ENCODE measurements around the gene HEPACAM2. TPM values are rescaled to one million over a fixed set of nuclear protein-coding genes. Genes with fewer than 3 reads are reported as not detected.

The HEPACAM2 gene
- total RNA-seq, 1 experiment from 2014 or later: not detected

- Mint-ChIP-seq H3K4me1 (no peaks in the 10 kb centered on the region), H3K27me3 (ENCODE audit: low read depth) (peaks cover 42% of the 10 kb centered on the region)
Observed at GRCh38 chr7:93212881-93213280, 13.4 kb downstream of the HEPACAM2 start.

GRCh38 chr7:93211228-93211818 lies 14.9 kb downstream of the HEPACAM2 start:
- Mint-ChIP-seq H3K9me3 (no peaks in the 10 kb centered on the region), H3K27ac (no peak overlapping the region), H3K4me1 (no peaks in the 10 kb centered on the region), H3K36me3 (no peaks in the 10 kb centered on the region), H3K4me3 (no peak overlapping the region), H3K27me3 (ENCODE audit: low read depth) (peaks cover 55% of the 10 kb centered on the region)
- TF ChIP-seq MXD4 (CRISPR knock-in tag; IDR thresholded peaks at IDR 0.05; ENCODE audit: borderline replicate concordance) (no peak), TCF7 (CRISPR knock-in tag; IDR thresholded peaks at IDR 0.05; ENCODE audit: low read depth) (no peak), ELF4 (CRISPR knock-in tag; IDR thresholded peaks at IDR 0.05; ENCODE audit: low read depth) (no peak), MYBL2 (CRISPR knock-in tag; IDR thresholded peaks at IDR 0.05) (no peak), RORB (CRISPR knock-in tag; IDR thresholded peaks at IDR 0.05) (no peak), ZNF317 (CRISPR knock-in tag; IDR thresholded peaks at IDR 0.05; ENCODE audit: borderline replicate concordance, low read depth) (no peak), CBFB (CRISPR knock-in tag; IDR thresholded peaks at IDR 0.05; ENCODE audit: low read depth) (no peak), SP1 (CRISPR knock-in tag; conservative IDR thresholded peaks at IDR 0.05) (no peak), TEAD1 (CRISPR knock-in tag; IDR thresholded peaks at IDR 0.05) (no peak)
- TF ChIP-seq, protein P1, sequence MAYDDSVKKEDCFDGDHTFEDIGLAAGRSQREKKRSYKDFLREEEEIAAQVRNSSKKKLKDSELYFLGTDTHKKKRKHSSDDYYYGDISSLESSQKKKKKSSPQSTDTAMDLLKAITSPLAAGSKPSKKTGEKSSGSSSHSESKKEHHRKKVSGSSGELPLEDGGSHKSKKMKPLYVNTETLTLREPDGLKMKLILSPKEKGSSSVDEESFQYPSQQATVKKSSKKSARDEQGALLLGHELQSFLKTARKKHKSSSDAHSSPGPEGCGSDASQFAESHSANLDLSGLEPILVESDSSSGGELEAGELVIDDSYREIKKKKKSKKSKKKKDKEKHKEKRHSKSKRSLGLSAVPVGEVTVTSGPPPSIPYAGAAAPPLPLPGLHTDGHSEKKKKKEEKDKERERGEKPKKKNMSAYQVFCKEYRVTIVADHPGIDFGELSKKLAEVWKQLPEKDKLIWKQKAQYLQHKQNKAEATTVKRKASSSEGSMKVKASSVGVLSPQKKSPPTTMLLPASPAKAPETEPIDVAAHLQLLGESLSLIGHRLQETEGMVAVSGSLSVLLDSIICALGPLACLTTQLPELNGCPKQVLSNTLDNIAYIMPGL (CRISPR knock-in tag; IDR thresholded peaks at IDR 0.05): no peak
- TF ChIP-seq, protein P2, sequence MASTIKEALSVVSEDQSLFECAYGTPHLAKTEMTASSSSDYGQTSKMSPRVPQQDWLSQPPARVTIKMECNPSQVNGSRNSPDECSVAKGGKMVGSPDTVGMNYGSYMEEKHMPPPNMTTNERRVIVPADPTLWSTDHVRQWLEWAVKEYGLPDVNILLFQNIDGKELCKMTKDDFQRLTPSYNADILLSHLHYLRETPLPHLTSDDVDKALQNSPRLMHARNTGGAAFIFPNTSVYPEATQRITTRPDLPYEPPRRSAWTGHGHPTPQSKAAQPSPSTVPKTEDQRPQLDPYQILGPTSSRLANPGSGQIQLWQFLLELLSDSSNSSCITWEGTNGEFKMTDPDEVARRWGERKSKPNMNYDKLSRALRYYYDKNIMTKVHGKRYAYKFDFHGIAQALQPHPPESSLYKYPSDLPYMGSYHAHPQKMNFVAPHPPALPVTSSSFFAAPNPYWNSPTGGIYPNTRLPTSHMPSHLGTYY (CRISPR knock-in tag; IDR thresholded peaks at IDR 0.05): no peak
- TF ChIP-seq, protein P3, sequence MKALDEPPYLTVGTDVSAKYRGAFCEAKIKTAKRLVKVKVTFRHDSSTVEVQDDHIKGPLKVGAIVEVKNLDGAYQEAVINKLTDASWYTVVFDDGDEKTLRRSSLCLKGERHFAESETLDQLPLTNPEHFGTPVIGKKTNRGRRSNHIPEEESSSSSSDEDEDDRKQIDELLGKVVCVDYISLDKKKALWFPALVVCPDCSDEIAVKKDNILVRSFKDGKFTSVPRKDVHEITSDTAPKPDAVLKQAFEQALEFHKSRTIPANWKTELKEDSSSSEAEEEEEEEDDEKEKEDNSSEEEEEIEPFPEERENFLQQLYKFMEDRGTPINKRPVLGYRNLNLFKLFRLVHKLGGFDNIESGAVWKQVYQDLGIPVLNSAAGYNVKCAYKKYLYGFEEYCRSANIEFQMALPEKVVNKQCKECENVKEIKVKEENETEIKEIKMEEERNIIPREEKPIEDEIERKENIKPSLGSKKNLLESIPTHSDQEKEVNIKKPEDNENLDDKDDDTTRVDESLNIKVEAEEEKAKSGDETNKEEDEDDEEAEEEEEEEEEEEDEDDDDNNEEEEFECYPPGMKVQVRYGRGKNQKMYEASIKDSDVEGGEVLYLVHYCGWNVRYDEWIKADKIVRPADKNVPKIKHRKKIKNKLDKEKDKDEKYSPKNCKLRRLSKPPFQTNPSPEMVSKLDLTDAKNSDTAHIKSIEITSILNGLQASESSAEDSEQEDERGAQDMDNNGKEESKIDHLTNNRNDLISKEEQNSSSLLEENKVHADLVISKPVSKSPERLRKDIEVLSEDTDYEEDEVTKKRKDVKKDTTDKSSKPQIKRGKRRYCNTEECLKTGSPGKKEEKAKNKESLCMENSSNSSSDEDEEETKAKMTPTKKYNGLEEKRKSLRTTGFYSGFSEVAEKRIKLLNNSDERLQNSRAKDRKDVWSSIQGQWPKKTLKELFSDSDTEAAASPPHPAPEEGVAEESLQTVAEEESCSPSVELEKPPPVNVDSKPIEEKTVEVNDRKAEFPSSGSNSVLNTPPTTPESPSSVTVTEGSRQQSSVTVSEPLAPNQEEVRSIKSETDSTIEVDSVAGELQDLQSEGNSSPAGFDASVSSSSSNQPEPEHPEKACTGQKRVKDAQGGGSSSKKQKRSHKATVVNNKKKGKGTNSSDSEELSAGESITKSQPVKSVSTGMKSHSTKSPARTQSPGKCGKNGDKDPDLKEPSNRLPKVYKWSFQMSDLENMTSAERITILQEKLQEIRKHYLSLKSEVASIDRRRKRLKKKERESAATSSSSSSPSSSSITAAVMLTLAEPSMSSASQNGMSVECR (CRISPR knock-in tag; IDR thresholded peaks at IDR 0.05; ENCODE audit: borderline replicate concordance): no peak
- ChIA-PET CTCF (no interaction called here), POLR2A (no interaction called here)
- DNase-seq (ENCODE audit: low spot score) (no peak), ATAC-seq (no peak)

More at GRCh38 chr7:93212881-93213280, 13.4 kb downstream of the HEPACAM2 start:
- ATAC-seq: no peak
- ChIA-PET POLR2A (no interaction called here), CTCF (no interaction called here)
- no peak overlapping the region for H3K27ac Mint-ChIP-seq
- no peak overlapping the region for H3K4me3 Mint-ChIP-seq
- H3K9me3 Mint-ChIP-seq: no peaks in the 10 kb centered on the region
- TF ChIP-seq ZMAT4 (CRISPR knock-in tag; IDR thresholded peaks at IDR 0.05): no peak
- TF ChIP-seq, protein P4, sequence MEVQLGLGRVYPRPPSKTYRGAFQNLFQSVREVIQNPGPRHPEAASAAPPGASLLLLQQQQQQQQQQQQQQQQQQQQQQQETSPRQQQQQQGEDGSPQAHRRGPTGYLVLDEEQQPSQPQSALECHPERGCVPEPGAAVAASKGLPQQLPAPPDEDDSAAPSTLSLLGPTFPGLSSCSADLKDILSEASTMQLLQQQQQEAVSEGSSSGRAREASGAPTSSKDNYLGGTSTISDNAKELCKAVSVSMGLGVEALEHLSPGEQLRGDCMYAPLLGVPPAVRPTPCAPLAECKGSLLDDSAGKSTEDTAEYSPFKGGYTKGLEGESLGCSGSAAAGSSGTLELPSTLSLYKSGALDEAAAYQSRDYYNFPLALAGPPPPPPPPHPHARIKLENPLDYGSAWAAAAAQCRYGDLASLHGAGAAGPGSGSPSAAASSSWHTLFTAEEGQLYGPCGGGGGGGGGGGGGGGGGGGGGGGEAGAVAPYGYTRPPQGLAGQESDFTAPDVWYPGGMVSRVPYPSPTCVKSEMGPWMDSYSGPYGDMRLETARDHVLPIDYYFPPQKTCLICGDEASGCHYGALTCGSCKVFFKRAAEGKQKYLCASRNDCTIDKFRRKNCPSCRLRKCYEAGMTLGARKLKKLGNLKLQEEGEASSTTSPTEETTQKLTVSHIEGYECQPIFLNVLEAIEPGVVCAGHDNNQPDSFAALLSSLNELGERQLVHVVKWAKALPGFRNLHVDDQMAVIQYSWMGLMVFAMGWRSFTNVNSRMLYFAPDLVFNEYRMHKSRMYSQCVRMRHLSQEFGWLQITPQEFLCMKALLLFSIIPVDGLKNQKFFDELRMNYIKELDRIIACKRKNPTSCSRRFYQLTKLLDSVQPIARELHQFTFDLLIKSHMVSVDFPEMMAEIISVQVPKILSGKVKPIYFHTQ (CRISPR knock-in tag; IDR thresholded peaks at IDR 0.05): no peak
- TF ChIP-seq CREM (CRISPR knock-in tag; IDR thresholded peaks at IDR 0.05): no peak
- TF ChIP-seq ZNF121 (CRISPR knock-in tag; IDR thresholded peaks at IDR 0.05): no peak
- no peak for TF ChIP-seq HMGA2 (CRISPR knock-in tag; IDR thresholded peaks at IDR 0.05)
- TF ChIP-seq, protein P5, sequence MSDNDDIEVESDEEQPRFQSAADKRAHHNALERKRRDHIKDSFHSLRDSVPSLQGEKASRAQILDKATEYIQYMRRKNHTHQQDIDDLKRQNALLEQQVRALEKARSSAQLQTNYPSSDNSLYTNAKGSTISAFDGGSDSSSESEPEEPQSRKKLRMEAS (CRISPR knock-in tag; IDR thresholded peaks at IDR 0.05): no peak
- DNase-seq (ENCODE audit: low spot score): no peak
- H3K36me3 Mint-ChIP-seq: no peaks in the 10 kb centered on the region

Measured in WTC11 (cell line).